GM12875 (cell line): Measurements from ENCODE around the gene CPT1B.

Experiments
- H3K4me3 ChIP-seq: one replicate; pipeline ENCODE4 v1.5.1; 2011; ENCODE audit warnings: low read depth, low read length, control low read depth
- TF ChIP-seq, protein P1 (sequence below): IDR thresholded peaks from 2 replicates; pipeline ENCODE4 v1.5.1; 2011; ENCODE audit warnings: low read depth, mild to moderate bottlenecking, control low read depth, inconsistent platforms, low read length, moderate library complexity, borderline replicate concordance; ENCODE audit not compliant: insufficient read depth

The CPT1B gene

GRCh38 chr22:50597097-50597496 lies 18.9 kb upstream of the CPT1B start:
- no peak overlapping the region for H3K4me3 ChIP-seq
- TF ChIP-seq, protein P1, sequence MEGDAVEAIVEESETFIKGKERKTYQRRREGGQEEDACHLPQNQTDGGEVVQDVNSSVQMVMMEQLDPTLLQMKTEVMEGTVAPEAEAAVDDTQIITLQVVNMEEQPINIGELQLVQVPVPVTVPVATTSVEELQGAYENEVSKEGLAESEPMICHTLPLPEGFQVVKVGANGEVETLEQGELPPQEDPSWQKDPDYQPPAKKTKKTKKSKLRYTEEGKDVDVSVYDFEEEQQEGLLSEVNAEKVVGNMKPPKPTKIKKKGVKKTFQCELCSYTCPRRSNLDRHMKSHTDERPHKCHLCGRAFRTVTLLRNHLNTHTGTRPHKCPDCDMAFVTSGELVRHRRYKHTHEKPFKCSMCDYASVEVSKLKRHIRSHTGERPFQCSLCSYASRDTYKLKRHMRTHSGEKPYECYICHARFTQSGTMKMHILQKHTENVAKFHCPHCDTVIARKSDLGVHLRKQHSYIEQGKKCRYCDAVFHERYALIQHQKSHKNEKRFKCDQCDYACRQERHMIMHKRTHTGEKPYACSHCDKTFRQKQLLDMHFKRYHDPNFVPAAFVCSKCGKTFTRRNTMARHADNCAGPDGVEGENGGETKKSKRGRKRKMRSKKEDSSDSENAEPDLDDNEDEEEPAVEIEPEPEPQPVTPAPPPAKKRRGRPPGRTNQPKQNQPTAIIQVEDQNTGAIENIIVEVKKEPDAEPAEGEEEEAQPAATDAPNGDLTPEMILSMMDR, result no peak

DNA sequence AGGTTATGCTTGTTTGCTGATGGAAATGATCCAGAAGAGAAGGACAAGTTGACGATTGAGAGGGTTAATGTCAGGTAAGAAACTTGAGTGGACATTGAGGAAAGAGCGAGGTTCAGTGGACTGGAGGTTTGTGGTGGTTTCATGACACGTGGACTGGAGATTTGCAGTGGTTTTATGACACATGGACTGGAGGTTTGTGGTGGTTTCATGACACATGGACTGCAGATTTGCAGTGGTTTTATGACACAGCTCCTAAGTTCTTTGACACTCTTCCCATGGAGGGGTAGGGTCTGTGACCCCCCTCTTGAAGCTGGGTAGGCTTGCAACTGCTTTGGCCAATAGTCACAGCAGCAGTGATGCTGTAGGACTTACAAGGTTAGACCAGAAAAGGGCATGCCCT lies 17.0 kb upstream of the CPT1B start:
- TF ChIP-seq, protein P1, result no peak

GRCh38 chr22:50587407-50587806 lies 9.2 kb upstream of the CPT1B start:
- TF ChIP-seq, protein P1, result no peak

More for the DNA sequence above, 17.0 kb upstream of the CPT1B start:
- no peak overlapping the region for H3K4me3 ChIP-seq

GRCh38 chr22:50586416-50586815 lies 8.2 kb upstream of the CPT1B start:
- no peak overlapping the region for H3K4me3 ChIP-seq
- TF ChIP-seq, protein P1, result no peak

More at GRCh38 chr22:50587407-50587806, 9.2 kb upstream of the CPT1B start:
- H3K4me3 ChIP-seq, result no peak overlapping the region

- TF ChIP-seq, protein P1, result no peak
- no peak overlapping the region for H3K4me3 ChIP-seq
These were observed 7.6 kb upstream of the CPT1B start for GRCh38 chr22:50585781-50586180.

DNA sequence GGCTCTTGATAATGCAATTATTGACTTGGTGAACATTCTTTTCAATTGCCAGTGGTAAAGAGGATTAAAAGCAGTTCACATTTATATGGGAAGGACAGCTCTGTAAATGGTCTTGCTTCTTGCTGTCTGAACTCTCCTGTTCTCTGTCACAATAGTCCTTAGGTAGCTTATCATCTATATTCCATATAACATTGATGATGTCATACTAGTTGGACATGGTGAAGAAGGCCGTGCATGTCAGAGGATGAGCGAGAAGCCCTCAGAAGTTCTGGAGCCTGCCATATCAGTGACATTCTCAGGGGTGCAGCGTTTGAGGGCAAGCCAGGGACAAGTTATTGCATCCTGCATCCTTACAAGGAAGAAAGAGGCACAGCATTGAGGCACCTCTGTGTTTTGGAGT lies 7.0 kb upstream of the CPT1B start:
- no peak overlapping the region for H3K4me3 ChIP-seq
- TF ChIP-seq, protein P1, result no peak

DNA sequence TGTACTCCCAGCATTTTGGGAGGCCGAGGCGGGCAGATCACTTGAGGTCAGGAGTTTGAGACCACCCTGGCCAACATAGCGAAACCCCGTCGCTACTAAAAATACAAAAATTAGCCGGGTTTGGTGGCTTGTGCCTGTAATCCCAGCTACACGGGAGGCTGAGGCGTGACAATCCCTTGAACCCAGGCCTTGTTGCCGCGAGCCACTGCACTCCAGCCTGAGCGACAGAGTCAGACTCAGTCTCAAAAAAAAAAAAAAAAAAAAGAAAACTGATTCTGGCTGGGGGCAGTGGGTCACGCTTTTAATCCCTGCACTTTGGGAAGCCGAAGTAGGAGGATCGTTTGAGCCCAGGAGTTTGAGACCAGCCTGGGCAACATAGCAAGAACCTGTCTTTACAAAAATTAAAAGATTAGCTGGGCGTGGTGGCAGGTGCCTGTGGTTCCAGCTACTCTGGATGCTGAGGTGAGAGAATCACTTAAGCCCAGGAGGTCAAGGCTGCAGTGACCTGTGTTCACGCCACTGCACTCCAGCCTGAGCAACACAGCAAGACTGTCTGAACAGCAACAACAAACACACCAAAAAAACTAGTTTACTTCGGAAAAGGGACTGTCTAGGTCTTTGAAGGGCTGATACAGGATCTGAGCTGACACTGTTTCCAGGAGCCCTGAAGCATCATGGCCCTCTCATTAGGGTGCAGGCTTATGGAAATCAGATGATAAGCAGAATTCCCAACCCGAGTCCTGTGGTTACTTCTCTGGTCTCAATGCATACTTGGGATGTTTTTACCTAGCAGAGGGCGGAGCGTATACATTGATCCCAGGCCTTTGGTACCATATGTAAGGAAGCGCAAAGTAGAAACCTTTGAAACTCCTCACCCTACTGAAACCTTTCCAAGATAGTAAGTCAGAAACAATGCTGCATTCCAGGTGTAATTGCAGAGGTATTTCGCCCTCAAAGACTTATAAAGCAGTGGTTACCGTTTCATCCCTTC lies 6.2 kb upstream of the CPT1B start:
- H3K4me3 ChIP-seq, result no peak overlapping the region
- TF ChIP-seq, protein P1, result no peak
